NCI-H446 (cell line): ENCODE measurements around the gene NBPF3.
"Not testable (repeated sequence)": the region's sequence is repeated elsewhere in the genome, so short reads cannot be mapped to it uniquely, and the experiment has no call there.

Experiments
- DNase-seq, 2 experiments: peaks; one replicate each; lab custom pipeline; 2025; lab: John Stamatoyannopoulos, UW

NBPF3 gene

DNA sequence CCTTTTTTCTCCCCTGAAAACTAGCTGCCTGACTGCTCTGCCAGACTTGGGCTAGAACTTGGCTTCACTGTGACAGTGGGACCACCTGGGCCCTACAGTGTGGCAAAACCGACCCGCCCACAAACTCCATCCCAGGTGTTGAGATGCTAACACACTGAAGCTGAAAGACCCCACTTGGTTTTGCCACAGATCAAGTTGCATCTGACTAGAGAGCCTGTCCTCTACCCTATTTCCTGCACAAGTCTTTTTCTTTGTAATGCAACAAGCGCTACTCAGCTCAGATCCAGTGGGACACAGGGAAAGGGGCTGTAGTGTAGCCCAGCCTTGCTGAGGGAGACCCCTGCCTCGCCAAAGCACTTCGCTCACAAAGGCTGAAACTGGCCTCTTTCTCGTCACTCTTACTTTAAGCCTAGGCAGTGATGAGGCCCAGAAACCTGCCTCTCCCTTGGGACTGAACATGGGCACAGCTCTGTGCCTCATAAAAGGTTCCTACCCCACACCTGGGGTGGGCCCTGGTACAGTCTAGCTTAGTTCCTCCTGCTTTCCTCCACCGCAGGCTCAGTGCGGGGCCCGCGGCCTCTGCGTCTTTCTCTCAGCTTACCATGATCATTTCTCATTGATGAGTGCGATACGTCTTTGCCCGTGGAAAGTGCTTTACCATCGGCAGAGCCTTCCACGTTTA is 79.0 kb downstream of the NBPF3 start:
- no peak for DNase-seq

- DNase-seq, result not testable (repeated sequence)
Measured at GRCh38 chr1:21519486-21520070, 79.6 kb downstream of the NBPF3 start.

- peak in 1 of 2 experiments; percentile 75 for DNase-seq
Measured at GRCh38 chr1:21520899-21521716, 81.2 kb downstream of the NBPF3 start.

DNA sequence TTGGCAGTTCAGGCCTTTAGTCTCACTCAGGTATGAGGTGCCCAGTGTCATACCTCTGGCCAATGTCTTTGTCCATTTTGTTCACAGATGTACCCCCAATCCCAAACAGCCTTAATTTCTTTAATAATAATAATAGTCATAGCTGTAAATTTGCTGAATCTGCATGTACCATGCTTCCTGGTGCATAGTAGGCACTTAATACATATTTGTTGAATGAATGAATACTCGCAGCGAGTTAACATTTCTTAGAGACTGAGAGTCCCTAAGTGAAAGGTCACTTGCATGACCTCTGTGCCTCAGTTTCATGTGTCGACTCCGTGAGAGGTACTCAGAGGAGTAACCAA is 81.8 kb downstream of the NBPF3 start:
- DNase-seq, result no peak

- DNase-seq, result no peak
Measured at GRCh38 chr1:21522525-21523038, 82.6 kb downstream of the NBPF3 start.

DNA sequence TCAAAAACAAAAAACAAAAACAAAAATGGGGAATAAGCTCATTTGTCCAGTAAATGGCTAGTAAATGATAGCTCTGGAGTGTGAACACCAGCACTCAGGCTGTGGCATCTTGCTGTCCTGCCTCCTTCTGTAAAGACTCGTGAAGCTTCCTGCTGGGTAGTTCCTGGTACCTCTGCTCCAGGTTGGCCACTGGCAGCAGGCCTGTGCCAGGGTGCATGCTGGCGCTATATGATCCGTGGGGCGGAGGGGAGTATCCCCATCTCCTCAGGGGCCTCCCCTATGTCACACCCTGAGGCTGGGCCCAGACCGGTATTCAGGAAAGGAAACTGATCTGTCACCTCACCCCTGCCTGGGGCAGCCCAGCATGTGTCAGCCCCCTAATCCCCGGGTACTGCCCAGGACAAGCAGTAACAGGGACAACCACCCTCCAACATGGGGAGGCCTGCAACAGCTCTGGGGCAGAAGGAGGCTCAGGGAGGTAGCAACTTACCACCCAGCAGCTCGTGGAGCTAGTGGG is 83.4 kb downstream of the NBPF3 start:
- DNase-seq, result no peak

DNA sequence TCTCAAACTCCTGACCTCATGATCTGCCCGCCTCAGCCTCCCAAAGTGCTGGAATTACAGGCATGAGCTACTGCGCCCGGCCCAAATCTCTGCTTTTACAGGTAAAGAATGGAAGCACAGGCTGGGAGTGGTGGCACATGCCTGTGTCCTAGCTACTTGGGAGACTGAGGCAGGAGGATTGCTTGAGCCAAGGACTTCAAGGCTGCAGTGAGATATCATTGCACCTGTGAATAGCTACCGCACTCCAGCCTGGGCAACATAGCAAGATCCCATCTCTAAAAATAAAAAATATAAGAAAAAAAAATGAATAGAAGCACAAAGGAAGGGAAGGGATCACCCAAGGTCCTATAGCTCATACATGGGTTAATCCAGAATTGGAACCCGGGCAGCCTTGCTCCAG is 84.3 kb downstream of the NBPF3 start:
- no peak for DNase-seq

- DNase-seq, result peak; percentile 31 to 84
Measured at GRCh38 chr1:21524686-21525339, 84.9 kb downstream of the NBPF3 start.

DNA sequence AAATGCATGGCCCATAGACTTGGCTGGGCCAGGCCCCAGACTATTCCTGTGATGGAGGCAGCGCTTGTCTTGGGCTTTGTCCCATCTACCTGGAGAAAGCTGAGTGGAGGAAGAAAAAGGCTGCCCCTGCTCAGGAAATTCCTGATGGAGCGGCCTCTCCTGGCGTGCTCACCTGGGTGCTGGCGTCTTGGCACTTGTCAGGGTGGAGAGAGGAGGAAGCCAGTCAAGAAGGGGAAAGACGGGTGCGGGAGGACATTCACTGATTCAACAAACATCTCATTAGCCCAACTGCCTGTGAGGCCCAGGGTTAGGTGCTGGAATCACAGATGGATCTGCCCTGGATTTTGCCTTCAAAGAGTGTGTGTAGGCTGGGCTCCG is 85.4 kb downstream of the NBPF3 start:
- DNase-seq, result peak in 1 of 2 experiments; percentile 35

- no peak for DNase-seq
Measured at GRCh38 chr1:21526441-21526840, 86.5 kb downstream of the NBPF3 start.

GRCh38 chr1:21530368-21531016 is 90.6 kb downstream of the NBPF3 start:
- DNase-seq, result no peak

- no peak for DNase-seq
Measured at GRCh38 chr1:21531241-21531640, 91.3 kb downstream of the NBPF3 start.

DNA sequence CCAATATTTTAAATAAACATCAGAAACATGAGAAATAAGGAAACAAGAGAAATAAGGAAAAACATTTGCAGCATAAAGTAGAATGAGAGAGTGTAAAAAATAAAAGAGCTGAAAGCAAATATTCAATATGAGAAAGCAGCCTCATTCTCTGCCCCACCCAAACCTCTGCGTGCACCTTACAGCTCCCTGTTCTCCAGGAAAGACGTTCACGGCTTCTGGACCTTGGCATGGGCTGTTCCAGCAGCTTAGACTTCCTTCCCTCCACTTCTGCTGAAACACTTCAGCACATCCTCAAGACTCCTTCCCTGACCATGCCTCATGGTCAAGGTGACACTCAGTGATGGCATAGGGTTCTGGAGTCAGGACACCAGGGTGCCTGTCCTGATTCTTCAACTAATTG is 92.6 kb downstream of the NBPF3 start:
- no peak for DNase-seq

- DNase-seq, result no peak
Measured at GRCh38 chr1:21532992-21533534, 93.1 kb downstream of the NBPF3 start.

DNA sequence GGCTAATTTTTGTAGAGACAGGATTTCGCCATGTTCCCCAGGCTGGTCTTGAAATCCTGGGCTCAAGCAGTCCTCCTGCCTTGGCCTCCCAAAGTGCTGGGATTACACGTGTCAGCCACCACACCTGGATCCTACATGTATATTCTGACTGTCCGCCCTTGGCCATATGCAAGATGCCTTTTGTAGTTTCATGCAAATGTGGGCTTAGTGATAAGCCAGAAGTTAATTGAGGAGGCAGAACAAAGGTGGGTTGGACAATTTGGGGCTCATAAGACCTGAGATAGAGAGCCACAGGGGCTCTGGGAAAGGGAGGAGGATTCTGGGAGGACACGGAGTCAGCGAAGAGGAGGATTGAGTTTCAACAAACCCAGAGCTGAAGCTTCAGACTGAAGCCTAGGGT is 94.2 kb downstream of the NBPF3 start:
- DNase-seq, result no peak
